ENCODE results near the gene TMCO4. TPM values are rescaled to one million over a fixed set of nuclear protein-coding genes. Genes with fewer than 3 reads are reported as not detected.
A peak's percentile ranks its signal among the peaks of the same experiment; 100 is the strongest.

The TMCO4 gene
- total RNA-seq, 1 donor from 2014 or later: 1.8 TPM

- DNase-seq (ENCODE audit: low read depth): peak; percentile 77
- Mint-ChIP-seq H3K27me3 (ENCODE audit: low read depth, unreplicated experiment) (peaks cover 18% of the 10 kb centered on the region), H3K9me3 (ENCODE audit: unreplicated experiment) (peaks cover 2% of the 10 kb centered on the region), H3K36me3 (ENCODE audit: low read depth, unreplicated experiment) (peaks cover 2% of the 10 kb centered on the region), H3K27ac (ENCODE audit: unreplicated experiment) (no peak overlapping the region), H3K4me3 (ENCODE audit: unreplicated experiment) (no peak overlapping the region), H3K4me1 (ENCODE audit: low read depth, unreplicated experiment) (peaks cover 4% of the 10 kb centered on the region)
- TF ChIP-seq EZH2 (IDR thresholded peaks at IDR 0.05; ENCODE audit: insufficient read depth, low read length) (no peak), CTCF (IDR thresholded peaks at IDR 0.05; ENCODE audit: insufficient read depth, low read depth, low read length) (no peak)
- peaks cover 3% of the 10 kb centered on the region for H3K4me1 ChIP-seq (ENCODE audit: insufficient read depth, low read length)
- no peaks in the 10 kb centered on the region for H3K79me2 ChIP-seq (ENCODE audit: insufficient read depth, low read length)
- no peaks in the 10 kb centered on the region for H3K36me3 ChIP-seq (ENCODE audit: insufficient read depth, low read length)
- no peaks in the 10 kb centered on the region for H3K27me3 ChIP-seq (ENCODE audit: insufficient read depth, low read length)
- no peaks in the 10 kb centered on the region for H3K9me3 ChIP-seq (ENCODE audit: insufficient read depth, low read depth, low read length)
- FAIRE-seq: no peak
- no peak overlapping the region for H3K9ac ChIP-seq (ENCODE audit: low read length)
- no peak overlapping the region for H3K4me3 ChIP-seq (ENCODE audit: insufficient read depth, low read depth, low read length)
- H4K20me1 ChIP-seq (ENCODE audit: insufficient read depth, low read length): no peaks in the 10 kb centered on the region
- H3K4me2 ChIP-seq (ENCODE audit: low read length): no peak overlapping the region
- no peak overlapping the region for H3K27ac ChIP-seq (ENCODE audit: low read depth, low read length)
- H2AFZ ChIP-seq (ENCODE audit: low read depth, low read length): no peak overlapping the region
These were observed 117.5 kb downstream of the TMCO4 start for GRCh38 chr1:19682257-19682656.

GRCh38 chr1:19680644-19681043, 119.1 kb downstream of the TMCO4 start:
- peaks cover 4% of the 10 kb centered on the region for H3K4me1 Mint-ChIP-seq (ENCODE audit: low read depth, unreplicated experiment)
- no peak for DNase-seq (ENCODE audit: low read depth)
- peaks cover 30% of the 10 kb centered on the region for H3K27me3 Mint-ChIP-seq (ENCODE audit: low read depth, unreplicated experiment)

More at GRCh38 chr1:19680644-19681043, 119.1 kb downstream of the TMCO4 start:
- Mint-ChIP-seq H3K27ac (ENCODE audit: unreplicated experiment) (no peak overlapping the region), H3K9me3 (ENCODE audit: unreplicated experiment) (peaks cover 2% of the 10 kb centered on the region), H3K4me3 (ENCODE audit: unreplicated experiment) (no peak overlapping the region), H3K36me3 (ENCODE audit: low read depth, unreplicated experiment) (no peaks in the 10 kb centered on the region)
- H4K20me1 ChIP-seq (ENCODE audit: insufficient read depth, low read length): no peaks in the 10 kb centered on the region
- TF ChIP-seq CTCF (IDR thresholded peaks at IDR 0.05; ENCODE audit: insufficient read depth, low read depth, low read length) (no peak), EZH2 (IDR thresholded peaks at IDR 0.05; ENCODE audit: insufficient read depth, low read length) (no peak)
- no peaks in the 10 kb centered on the region for H3K36me3 ChIP-seq (ENCODE audit: insufficient read depth, low read length)
- H3K4me1 ChIP-seq (ENCODE audit: insufficient read depth, low read length): peaks cover 3% of the 10 kb centered on the region
- no peaks in the 10 kb centered on the region for H3K27me3 ChIP-seq (ENCODE audit: insufficient read depth, low read length)
- H3K27ac ChIP-seq (ENCODE audit: low read depth, low read length): no peak overlapping the region
- no peak for FAIRE-seq
- H3K9me3 ChIP-seq (ENCODE audit: insufficient read depth, low read depth, low read length): no peaks in the 10 kb centered on the region
- no peak overlapping the region for H3K9ac ChIP-seq (ENCODE audit: low read length)
- H3K79me2 ChIP-seq (ENCODE audit: insufficient read depth, low read length): no peaks in the 10 kb centered on the region
- no peak overlapping the region for H2AFZ ChIP-seq (ENCODE audit: low read depth, low read length)
- H3K4me2 ChIP-seq (ENCODE audit: low read length): no peak overlapping the region
- no peak overlapping the region for H3K4me3 ChIP-seq (ENCODE audit: insufficient read depth, low read depth, low read length)
